Measurements from ENCODE around the gene GATA2. TPM values are rescaled to one million over a fixed set of nuclear protein-coding genes. Genes with fewer than 3 reads are reported as not detected.

GATA2 gene
- total and polyA plus RNA-seq, 2 of the 8 experiments (the other 6 are each of a cell fraction or from before 2014, with no cell fraction given), result 0.03 to 0.30 TPM

- TF ChIP-seq GTF2F1 (IDR thresholded peaks at IDR 0.05; ENCODE audit: borderline replicate concordance, low read depth, low read length) (no peak), BCL11A (IDR thresholded peaks at IDR 0.05; ENCODE audit: low read depth in 2 of 2, low read length in 2 of 2) (no peak), CHD2 (IDR thresholded peaks at IDR 0.05; ENCODE audit: low read length) (no peak), CBX5 (IDR thresholded peaks at IDR 0.05; ENCODE audit: low read depth, low read length) (no peak), RNF2 (IDR thresholded peaks at IDR 0.05; ENCODE audit: borderline replicate concordance, low read depth, low read length, missing control alignments, poor library complexity, severe bottlenecking) (no peak), JUND (IDR thresholded peaks at IDR 0.05; ENCODE audit: low read length) (no peak), RXRA (IDR thresholded peaks at IDR 0.05; ENCODE audit: insufficient read depth, low read depth, low read length) (no peak)
These were observed 43.8 kb downstream of the GATA2 start (continued) for GRCh38 chr3:128449111-128449638.
